Activated naive CD4-positive, alpha-beta T cell (primary cell): ENCODE results near the gene PRR5L.
"Not testable (repeated sequence)": the region's sequence is repeated elsewhere in the genome, so short reads cannot be mapped to it uniquely, and the experiment has no call there.

Experiments
- DNase-seq, 4 experiments: peaks; one replicate each; lab custom pipeline; 2025; lab: John Stamatoyannopoulos, UW

The PRR5L gene

GRCh38 chr11:36500315-36500721, 204.2 kb downstream of the PRR5L start:
- no peak for DNase-seq

- no peak for DNase-seq
Observed at GRCh38 chr11:36501236-36501635, 205.1 kb downstream of the PRR5L start.

GRCh38 chr11:36507824-36508489, 211.9 kb downstream of the PRR5L start:
- no peak for DNase-seq

- no peak for DNase-seq
Observed at GRCh38 chr11:36508743-36509142, 212.7 kb downstream of the PRR5L start.

GRCh38 chr11:36509201-36509639, 213.1 kb downstream of the PRR5L start:
- no peak for DNase-seq

- DNase-seq: peak; percentile 79 to 91 (median 86)
Observed at GRCh38 chr11:36509694-36510593, 213.9 kb downstream of the PRR5L start, which contains the start of gene TRAF6. TRAF6 (minus strand) TSS chr11:36510272; CDS start chr11:36501515, 8,757 bp downstream.

GRCh38 chr11:36510594-36510942, 214.5 kb downstream of the PRR5L start:
- DNase-seq: no peak

GRCh38 chr11:36511062-36511461, 215.0 kb downstream of the PRR5L start:
- not testable (repeated sequence) for DNase-seq

- DNase-seq: no peak
Observed at GRCh38 chr11:36512016-36512415, 215.9 kb downstream of the PRR5L start.

- no peak for DNase-seq
Observed at GRCh38 chr11:36513965-36514364, 217.9 kb downstream of the PRR5L start.
